Right lobe of liver (tissue), 6 donors: Measurements from ENCODE around the gene EXOC2. TPM values are rescaled to one million over a fixed set of nuclear protein-coding genes. Genes with fewer than 3 reads are reported as not detected.

ENCODE experiments used
- ATAC-seq, 4 donors: fragments of 200-7000 bp; cut with Tn5 transposase; one replicate each; pipeline ENCODE4 v1.9.1; 2020; ENCODE audit warnings: mild to moderate bottlenecking in 4 of 4, moderate library complexity in 4 of 4
- DNase-seq, 3 donors: peaks; one replicate each; pipeline ENCODE4 v3.0.0-alpha.2; 2020
- H3K27ac ChIP-seq, 3 donors: fragments of 200-600 bp; one replicate each; pipeline ENCODE4 v1.8.0; 2022
- H3K27me3 ChIP-seq, 2 donors: fragments of 200-600 bp; one replicate each; pipeline ENCODE4 v1.8.0; 2022
- H3K36me3 ChIP-seq, 4 donors: fragments of 200-600 bp; sonication (generic) in 1 of 4; one replicate each; pipeline versions ENCODE4 v1.5.1 to v1.8.0; 2017 to 2022; ENCODE audit warnings: control low read depth in 1 of 4
- H3K4me1 ChIP-seq, 4 donors: fragments of 200-600 bp; sonication (generic) in 1 of 4; one replicate each; pipeline versions ENCODE4 v1.5.1 to v1.8.0; 2017 to 2022; ENCODE audit warnings: control low read depth in 1 of 4
- H3K4me3 ChIP-seq, 3 donors: fragments of 200-600 bp; one replicate each; pipeline ENCODE4 v1.8.0; 2022
- H3K9me3 ChIP-seq, 4 donors: fragments of 200-600 bp; sonication (generic) in 1 of 4; one replicate each; pipeline versions ENCODE4 v1.5.1 to v1.8.0; 2017 to 2022; ENCODE audit warnings: control low read depth in 1 of 4
- CTCF ChIP-seq, 4 donors: fragments of 200-600 bp in 3 of 4; fragments of 450-650 bp in 1 of 4; IDR thresholded peaks; one replicate each; pipeline versions ENCODE4 v1.5.1 to v1.8.0; 2016 to 2022; ENCODE audit warnings: antibody characterized with exemption in 4 of 4, mild to moderate bottlenecking in 2 of 4
- POLR2A ChIP-seq: fragments of 450-650 bp; IDR thresholded peaks from one replicate; pipeline ENCODE4 v1.6.1; 2017; ENCODE audit warnings: antibody characterized with exemption, mild to moderate bottlenecking
- WGBS: methylation state at CpG from one replicate; pipeline ENCODE4 v1.1.6; 2018; ENCODE audit warnings: low coverage, low lambda C conversion rate; ENCODE audit not compliant: insufficient coverage; ENCODE audit errors: missing lambda C conversion rate; 5-methylcytosine and 5-hydroxymethylcytosine counted together
- intact Hi-C, 2 donors: fragments of 100-400 bp; cut with DNase I; formaldehyde crosslinking; loops; one replicate each; pipeline versions ENCODE4 v1.11.2 to v1.14.1; 2022
- total RNA-seq, 6 experiments: library from RNA; depleted of rRNA in 2 of 6; stranded (reverse); fragments of >200 nt in 2 of 6; fragmentation: NEBNext Ultra II Directional in 3 of 6; extraction: Animal tissue kit (Norgen Biotek cat#: 25700) in 3 of 6; gene quantifications; one replicate each; pipeline versions ENCODE4 v1.1.0 to v1.2.4, GENCODE V29; 2016 to 2023
- donor health status: DM: no; HTN: yes; CAD: no.
- donor health status: DM: no; HTN: no; CAD: no.
- donor health status: DM: no; HTN: no; CAD: no.
- donor health status: DM: no; HTN: yes; CAD: no.
- donor health status: DM: no; HTN: yes; CAD: no.

EXOC2 gene
- total RNA-seq, 6 experiments from 2014 or later = 7.1 to 12.8 (median 10.5) TPM

DNA sequence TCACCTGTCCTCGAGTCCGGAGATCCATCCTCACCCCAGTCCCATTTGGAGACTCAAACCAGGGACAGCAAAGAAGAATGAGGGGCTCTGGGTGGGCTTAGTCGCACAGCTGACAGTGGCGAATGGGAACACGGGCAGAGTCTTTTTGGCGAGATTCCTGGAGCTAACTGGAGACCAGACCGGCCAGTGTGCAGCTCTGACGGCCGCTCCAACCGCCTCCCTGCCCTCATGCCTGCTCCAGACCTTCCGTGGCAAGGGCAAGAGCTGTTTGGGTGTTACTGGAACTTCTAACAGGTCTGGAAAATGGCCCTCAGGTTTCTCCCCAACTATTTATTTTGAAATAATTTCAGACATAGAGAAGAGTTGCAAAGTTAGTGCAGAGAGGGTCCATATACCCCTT lies 225.8 kb downstream of the EXOC2 start:
- no peaks in the 10 kb centered on the region for H3K27me3 ChIP-seq
- 86% methylated on average over 4 of the region's 11 CpGs for WGBS

DNA sequence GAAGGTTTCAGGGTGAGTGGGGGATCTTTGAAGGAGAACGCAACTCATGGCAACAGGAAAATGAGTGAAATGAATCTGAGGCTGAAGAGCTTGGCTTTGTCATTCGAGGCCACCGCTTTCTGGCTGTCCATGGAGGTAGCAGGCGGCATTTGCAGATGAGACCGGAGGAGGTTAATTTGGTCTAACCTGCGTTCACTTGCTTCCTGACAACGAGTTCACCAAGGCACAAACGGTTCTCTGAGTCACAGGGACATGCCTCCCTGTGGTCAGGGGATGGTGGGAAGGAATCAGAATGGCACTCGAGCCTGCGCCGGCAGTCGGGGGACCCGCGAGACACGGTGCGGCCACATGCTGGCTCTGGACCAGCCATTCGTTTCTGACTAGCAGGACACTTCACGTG lies 226.4 kb downstream of the EXOC2 start:
- Histone ChIP-seq H3K9me3 (no peaks in the 10 kb centered on the region), H3K27me3 (no peaks in the 10 kb centered on the region), H3K27ac (no peak overlapping the region), H3K4me3 (no peak overlapping the region), H3K36me3 (no peaks in the 10 kb centered on the region), H3K4me1 (no peaks in the 10 kb centered on the region)
- ATAC-seq (no peak), DNase-seq (no peak)
- intact Hi-C loops = no loop called here
- no peak for TF ChIP-seq POLR2A
- TF ChIP-seq CTCF (IDR thresholded peaks at IDR 0.05) = no peak
- 74% methylated on average over 12 of the region's 18 CpGs for WGBS

More for the DNA sequence above, 225.8 kb downstream of the EXOC2 start:
- H3K36me3 ChIP-seq = no peaks in the 10 kb centered on the region
- ATAC-seq (no peak), DNase-seq (no peak)
- no peaks in the 10 kb centered on the region for H3K4me1 ChIP-seq
- H3K9me3 ChIP-seq = no peaks in the 10 kb centered on the region
- intact Hi-C loops = no loop called here
- H3K27ac ChIP-seq = no peak overlapping the region
- TF ChIP-seq POLR2A (no peak), CTCF (IDR thresholded peaks at IDR 0.05) (no peak)
- no peak overlapping the region for H3K4me3 ChIP-seq

GRCh38 chr6:465531-466348 lies 227.2 kb downstream of the EXOC2 start:
- no peaks in the 10 kb centered on the region for H3K4me1 ChIP-seq
- ATAC-seq (no peak), DNase-seq (no peak)
- H3K36me3 ChIP-seq = no peaks in the 10 kb centered on the region
- no peak overlapping the region for H3K4me3 ChIP-seq
- no peak overlapping the region for H3K27ac ChIP-seq
- WGBS = 65% methylated on average over 9 of the region's 20 CpGs
- no peak for TF ChIP-seq POLR2A
- TF ChIP-seq CTCF (IDR thresholded peaks at IDR 0.05) = no peak
- H3K27me3 ChIP-seq = no peaks in the 10 kb centered on the region
- no peaks in the 10 kb centered on the region for H3K9me3 ChIP-seq
- intact Hi-C loops = no loop called here

DNA sequence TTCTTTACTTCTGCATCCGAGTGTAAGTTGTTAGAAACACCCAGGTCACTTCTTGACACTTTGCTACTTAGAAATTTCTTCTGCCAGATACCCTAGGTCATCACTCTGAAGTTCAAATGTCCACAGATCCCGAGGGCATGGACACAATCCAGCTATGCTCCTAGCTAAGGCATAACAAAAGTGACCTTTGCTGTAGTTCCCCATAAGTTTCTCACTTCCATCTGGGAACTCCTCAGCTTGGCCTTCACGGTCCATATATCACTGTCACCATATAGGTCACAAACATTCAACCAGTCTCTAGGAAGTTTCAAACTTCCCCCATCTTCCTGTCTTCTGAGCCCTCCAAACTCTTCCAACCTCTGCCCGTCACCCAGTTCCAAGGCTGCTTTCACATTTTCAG lies 236.1 kb downstream of the EXOC2 start:
- DNase-seq = no peak
- Histone ChIP-seq H3K27me3 (no peaks in the 10 kb centered on the region), H3K36me3 (no peaks in the 10 kb centered on the region), H3K27ac (no peak overlapping the region), H3K4me1 (no peaks in the 10 kb centered on the region), H3K9me3 (no peaks in the 10 kb centered on the region), H3K4me3 (no peak overlapping the region)
- TF ChIP-seq POLR2A = no peak
- no peak for TF ChIP-seq CTCF (IDR thresholded peaks at IDR 0.05)
- no peak for ATAC-seq
- intact Hi-C loops = no loop called here
- WGBS = 36% methylated on average over 4 of the region's 4 CpGs
